Measurements from ENCODE around the gene TMEM117.

Gene TMEM117

GRCh38 chr12:44217146-44217883 lies 381.4 kb downstream of the TMEM117 start (continued):
- no peak for TF ChIP-seq ELK4 (IDR thresholded peaks at IDR 0.05; ENCODE audit: borderline replicate concordance, low read depth, low read length)
- TF ChIP-seq ZNF843 (tag by site-specific recombination; IDR thresholded peaks at IDR 0.05) = no peak
- TF ChIP-seq ZNF530 (tag by site-specific recombination; IDR thresholded peaks at IDR 0.05; ENCODE audit: low read depth) = no peak
- no peak for TF ChIP-seq ZNF548 (tag by site-specific recombination; IDR thresholded peaks at IDR 0.05)
- TF ChIP-seq ZNF692 (tag by site-specific recombination; IDR thresholded peaks at IDR 0.05) = no peak
- no peak for TF ChIP-seq ZNF335 (tag by site-specific recombination; conservative IDR thresholded peaks at IDR 0.05)

- TF ChIP-seq ZNF654 (tag by site-specific recombination; IDR thresholded peaks at IDR 0.05; ENCODE audit: low read depth) (no peak), ZFP41 (tag by site-specific recombination; IDR thresholded peaks at IDR 0.05; ENCODE audit: borderline replicate concordance) (no peak), ZEB2 (tag by site-specific recombination; IDR thresholded peaks at IDR 0.05) (no peak), PRDM6 (tag by site-specific recombination; IDR thresholded peaks at IDR 0.05) (no peak), ATF2 (tag by site-specific recombination; IDR thresholded peaks at IDR 0.05; ENCODE audit: low read depth) (no peak), REPIN1 (tag by site-specific recombination; IDR thresholded peaks at IDR 0.05; ENCODE audit: low read depth) (no peak), ZNF335 (tag by site-specific recombination; conservative IDR thresholded peaks at IDR 0.05) (no peak), ZNF121 (tag by site-specific recombination; IDR thresholded peaks at IDR 0.05) (no peak), PRDM10 (tag by site-specific recombination; IDR thresholded peaks at IDR 0.05) (no peak), ZNF221 (tag by site-specific recombination; IDR thresholded peaks at IDR 0.05; ENCODE audit: borderline replicate concordance) (no peak)
- Histone ChIP-seq H3K36me3 (ENCODE audit: control insufficient read depth in 2 of 2, insufficient read depth in 1 of 2, low read length in 2 of 2) (no peaks in the 10 kb centered on the region), H3K9me3 (ENCODE audit: control insufficient read depth, insufficient read depth, low read depth, low read length) (no peaks in the 10 kb centered on the region), H3K27ac (ENCODE audit: extremely low read depth, low read depth, low read length) (no peak overlapping the region), H3K4me3 (ENCODE audit: low read depth, low read length) (no peak overlapping the region), H3K4me1 (ENCODE audit: control insufficient read depth, insufficient read depth, low read length) (no peaks in the 10 kb centered on the region)
- CTCF ChIA-PET = no interaction called here
- POLR2A ChIA-PET = no interaction called here
Measured at GRCh38 chr12:44223736-44224135, 387.9 kb downstream of the TMEM117 start.
